WERI-Rb-1 (cell line): ENCODE measurements around the gene CCM2.

Source experiments
- DNase-seq: peaks from one replicate; pipeline ENCODE4 v3.0.0-alpha.2; 2020
- H3K27ac ChIP-seq: fragments of 250-450 bp; sonication (Bioruptor Pico); 2 replicates; pipeline ENCODE4 v1.5.1; 2020; ENCODE audit warnings: mild to moderate bottlenecking, moderate library complexity
- H3K27me3 ChIP-seq: fragments of 250-450 bp; sonication (Bioruptor Pico); 2 replicates; pipeline ENCODE4 v1.5.1; 2021; ENCODE audit warnings: mild to moderate bottlenecking, low read depth, moderate library complexity; ENCODE audit not compliant: insufficient read depth, severe bottlenecking
- H3K36me3 ChIP-seq: fragments of 250-450 bp; sonication (Bioruptor Pico); 2 replicates; pipeline ENCODE4 v1.5.1; 2020; ENCODE audit warnings: mild to moderate bottlenecking, moderate library complexity
- H3K4me3 ChIP-seq: 2 replicates; pipeline ENCODE4 v1.5.1; 2011; ENCODE audit warnings: low read depth, mild to moderate bottlenecking, control low read depth, low read length
- H3K9me3 ChIP-seq: fragments of 250-450 bp; sonication (Bioruptor Pico); 2 replicates; pipeline ENCODE4 v1.5.1; 2021; ENCODE audit warnings: mild to moderate bottlenecking, moderate library complexity; ENCODE audit not compliant: severe bottlenecking
- TF ChIP-seq, protein P1 (sequence below): IDR thresholded peaks from 2 replicates; pipeline ENCODE4 v1.5.1; 2011; ENCODE audit warnings: low read depth, mild to moderate bottlenecking, control low read depth, inconsistent platforms, low read length

Gene CCM2

DNA sequence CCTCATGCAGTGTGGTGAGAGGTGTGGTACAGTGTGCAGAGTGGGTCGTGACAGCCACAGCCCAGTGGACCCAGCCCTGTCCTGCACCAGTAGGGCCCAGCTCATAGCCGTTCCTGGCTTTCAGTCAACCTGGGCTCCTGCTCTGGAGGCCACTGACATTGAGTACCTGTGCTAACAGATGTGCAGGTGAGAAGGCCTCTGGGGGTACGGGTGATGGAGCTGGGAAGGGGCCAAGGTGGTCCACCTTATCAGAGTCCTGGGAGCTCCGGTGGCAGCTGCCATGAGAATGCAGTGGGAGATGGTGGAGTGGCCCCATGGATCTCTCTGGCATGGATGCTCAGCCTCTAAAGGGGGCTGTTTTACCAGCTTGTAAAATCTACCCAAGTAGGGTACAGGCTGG lies 117.6 kb downstream of the CCM2 start:
- no peaks in the 10 kb centered on the region for H3K36me3 ChIP-seq
- no peak for DNase-seq
- no peak overlapping the region for H3K4me3 ChIP-seq

DNA sequence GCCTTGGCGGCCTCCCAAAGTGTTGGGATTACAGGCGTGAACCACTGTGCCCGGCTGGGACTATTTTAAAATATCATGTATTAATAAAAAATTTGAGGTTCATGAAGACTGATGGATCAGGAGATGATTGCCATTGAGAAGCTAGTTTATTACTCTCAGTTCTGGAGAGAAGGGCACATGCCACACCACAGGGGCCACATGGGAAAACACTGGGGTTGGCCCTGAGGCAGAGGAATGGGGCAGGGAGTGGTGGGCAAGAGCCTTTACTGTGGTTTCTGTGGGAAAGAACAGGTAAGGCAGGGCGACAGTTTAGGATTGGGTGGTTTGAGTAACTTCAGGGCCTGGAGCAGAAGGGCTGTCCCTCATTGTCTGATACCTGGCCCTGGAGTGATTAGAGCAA lies 118.3 kb downstream of the CCM2 start:
- Histone ChIP-seq H3K27me3 (no peaks in the 10 kb centered on the region), H3K4me3 (no peak overlapping the region), H3K9me3 (peaks cover 3% of the 10 kb centered on the region), H3K27ac (no peak overlapping the region), H3K36me3 (no peaks in the 10 kb centered on the region)
- no peak for DNase-seq
- TF ChIP-seq, protein P1, sequence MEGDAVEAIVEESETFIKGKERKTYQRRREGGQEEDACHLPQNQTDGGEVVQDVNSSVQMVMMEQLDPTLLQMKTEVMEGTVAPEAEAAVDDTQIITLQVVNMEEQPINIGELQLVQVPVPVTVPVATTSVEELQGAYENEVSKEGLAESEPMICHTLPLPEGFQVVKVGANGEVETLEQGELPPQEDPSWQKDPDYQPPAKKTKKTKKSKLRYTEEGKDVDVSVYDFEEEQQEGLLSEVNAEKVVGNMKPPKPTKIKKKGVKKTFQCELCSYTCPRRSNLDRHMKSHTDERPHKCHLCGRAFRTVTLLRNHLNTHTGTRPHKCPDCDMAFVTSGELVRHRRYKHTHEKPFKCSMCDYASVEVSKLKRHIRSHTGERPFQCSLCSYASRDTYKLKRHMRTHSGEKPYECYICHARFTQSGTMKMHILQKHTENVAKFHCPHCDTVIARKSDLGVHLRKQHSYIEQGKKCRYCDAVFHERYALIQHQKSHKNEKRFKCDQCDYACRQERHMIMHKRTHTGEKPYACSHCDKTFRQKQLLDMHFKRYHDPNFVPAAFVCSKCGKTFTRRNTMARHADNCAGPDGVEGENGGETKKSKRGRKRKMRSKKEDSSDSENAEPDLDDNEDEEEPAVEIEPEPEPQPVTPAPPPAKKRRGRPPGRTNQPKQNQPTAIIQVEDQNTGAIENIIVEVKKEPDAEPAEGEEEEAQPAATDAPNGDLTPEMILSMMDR: no peak

More for the DNA sequence above, 117.6 kb downstream of the CCM2 start:
- Histone ChIP-seq H3K27me3 (no peaks in the 10 kb centered on the region), H3K9me3 (peaks cover 3% of the 10 kb centered on the region), H3K27ac (no peak overlapping the region)
- TF ChIP-seq, protein P1: no peak

GRCh38 chr7:45118889-45119331 lies 118.9 kb downstream of the CCM2 start:
- H3K27me3 ChIP-seq: no peaks in the 10 kb centered on the region
- H3K9me3 ChIP-seq: peaks cover 3% of the 10 kb centered on the region
- no peak overlapping the region for H3K27ac ChIP-seq
- TF ChIP-seq, protein P1: no peak
- no peak overlapping the region for H3K4me3 ChIP-seq
- no peaks in the 10 kb centered on the region for H3K36me3 ChIP-seq
- no peak for DNase-seq

- Histone ChIP-seq H3K4me3 (no peak overlapping the region), H3K27ac (no peak overlapping the region), H3K27me3 (no peaks in the 10 kb centered on the region), H3K36me3 (no peaks in the 10 kb centered on the region), H3K9me3 (peaks cover 3% of the 10 kb centered on the region)
- no peak for DNase-seq
- TF ChIP-seq, protein P1: no peak
These were observed 119.5 kb downstream of the CCM2 start for GRCh38 chr7:45119550-45119949.

DNA sequence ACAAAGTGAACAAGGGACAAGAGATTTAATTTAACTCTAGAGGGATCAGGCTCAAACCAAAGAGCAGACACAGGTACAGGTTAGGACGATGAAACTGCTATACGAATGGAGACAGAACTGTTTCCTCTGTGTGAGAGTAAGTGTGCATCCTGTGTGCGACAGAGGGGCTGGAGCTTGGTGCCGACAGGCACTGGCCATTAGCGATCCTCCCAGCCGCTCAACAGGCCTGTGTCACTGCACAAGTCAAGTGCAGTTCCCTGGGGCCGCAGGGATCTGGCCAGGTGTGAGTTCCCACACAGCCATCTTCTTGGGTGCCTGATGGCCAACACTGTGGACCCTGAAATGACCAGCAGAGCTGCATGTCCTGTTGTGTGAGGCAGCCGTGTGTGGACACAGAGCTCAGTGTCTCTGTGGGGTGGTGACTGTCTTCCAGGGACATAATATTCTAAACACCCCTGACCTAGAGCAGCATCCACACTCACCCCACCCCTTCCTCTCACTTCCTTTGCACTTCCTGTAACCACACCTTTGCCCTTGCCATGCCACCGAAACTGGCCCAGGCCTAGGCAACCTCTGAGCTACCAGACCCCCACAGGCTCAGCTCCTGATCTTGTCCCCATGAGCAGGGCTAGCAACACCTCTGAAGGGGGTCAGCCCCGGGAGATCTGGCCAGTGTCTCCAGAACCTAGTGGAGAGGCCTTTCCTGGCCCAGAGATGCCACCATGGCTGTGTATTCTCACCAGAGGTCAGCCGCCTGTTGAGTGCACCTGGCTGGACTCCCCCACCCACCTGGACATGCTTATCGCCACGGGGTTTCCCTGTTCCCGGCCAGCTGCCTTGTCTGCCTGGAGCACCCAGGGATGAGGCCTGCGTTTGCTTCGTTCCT lies 123.2 kb downstream of the CCM2 start:
- no peak overlapping the region for H3K27ac ChIP-seq
- no peaks in the 10 kb centered on the region for H3K27me3 ChIP-seq
- H3K4me3 ChIP-seq: no peak overlapping the region
- no peak for DNase-seq
- H3K9me3 ChIP-seq: no peaks in the 10 kb centered on the region
- TF ChIP-seq, protein P1: no peak
- no peaks in the 10 kb centered on the region for H3K36me3 ChIP-seq
